Measurements from ENCODE around the gene DCHS2. TPM values are rescaled to one million over a fixed set of nuclear protein-coding genes. Genes with fewer than 3 reads are reported as not detected.

Gene DCHS2
- total RNA-seq, 4 donors from 2014 or later = 0.27 to 0.84 (median 0.38) TPM

DNA sequence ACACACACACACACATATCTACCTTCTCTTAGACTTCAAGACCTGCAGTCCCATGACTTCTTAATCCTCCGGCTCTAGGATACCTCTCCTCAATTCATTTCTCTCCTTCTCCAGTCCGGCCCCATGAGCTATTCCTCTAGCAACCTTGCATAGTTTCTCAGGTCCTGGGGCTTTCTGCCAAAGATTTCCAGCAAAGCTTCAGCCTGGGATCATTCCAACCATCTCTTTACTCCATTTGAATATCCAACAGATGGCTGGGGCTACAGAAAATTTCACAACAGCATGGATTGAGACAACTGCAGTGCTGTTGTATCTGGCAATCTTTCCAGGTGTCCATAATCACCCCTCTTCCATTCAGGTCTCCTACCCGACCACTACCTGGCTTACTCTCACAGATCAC, 184.1 kb downstream of the DCHS2 start:
- DNase-seq (ENCODE audit: low spot score in 2 of 2) = no peak
- TF ChIP-seq POLR2A (IDR thresholded peaks at IDR 0.05) = no peak
- TF ChIP-seq, protein P1, sequence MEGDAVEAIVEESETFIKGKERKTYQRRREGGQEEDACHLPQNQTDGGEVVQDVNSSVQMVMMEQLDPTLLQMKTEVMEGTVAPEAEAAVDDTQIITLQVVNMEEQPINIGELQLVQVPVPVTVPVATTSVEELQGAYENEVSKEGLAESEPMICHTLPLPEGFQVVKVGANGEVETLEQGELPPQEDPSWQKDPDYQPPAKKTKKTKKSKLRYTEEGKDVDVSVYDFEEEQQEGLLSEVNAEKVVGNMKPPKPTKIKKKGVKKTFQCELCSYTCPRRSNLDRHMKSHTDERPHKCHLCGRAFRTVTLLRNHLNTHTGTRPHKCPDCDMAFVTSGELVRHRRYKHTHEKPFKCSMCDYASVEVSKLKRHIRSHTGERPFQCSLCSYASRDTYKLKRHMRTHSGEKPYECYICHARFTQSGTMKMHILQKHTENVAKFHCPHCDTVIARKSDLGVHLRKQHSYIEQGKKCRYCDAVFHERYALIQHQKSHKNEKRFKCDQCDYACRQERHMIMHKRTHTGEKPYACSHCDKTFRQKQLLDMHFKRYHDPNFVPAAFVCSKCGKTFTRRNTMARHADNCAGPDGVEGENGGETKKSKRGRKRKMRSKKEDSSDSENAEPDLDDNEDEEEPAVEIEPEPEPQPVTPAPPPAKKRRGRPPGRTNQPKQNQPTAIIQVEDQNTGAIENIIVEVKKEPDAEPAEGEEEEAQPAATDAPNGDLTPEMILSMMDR (IDR thresholded peaks at IDR 0.05) = no peak
- intact Hi-C loops (cut with DNase I; ENCODE audit: low total_unique reads) = no loop called here
- H3K4me3 ChIP-seq (ENCODE audit: low read depth, poor library complexity, severe bottlenecking) = no peak overlapping the region
- 81 to 91% methylated on average over 3 of the region's 3 CpGs for WGBS, 2 donors

DNA sequence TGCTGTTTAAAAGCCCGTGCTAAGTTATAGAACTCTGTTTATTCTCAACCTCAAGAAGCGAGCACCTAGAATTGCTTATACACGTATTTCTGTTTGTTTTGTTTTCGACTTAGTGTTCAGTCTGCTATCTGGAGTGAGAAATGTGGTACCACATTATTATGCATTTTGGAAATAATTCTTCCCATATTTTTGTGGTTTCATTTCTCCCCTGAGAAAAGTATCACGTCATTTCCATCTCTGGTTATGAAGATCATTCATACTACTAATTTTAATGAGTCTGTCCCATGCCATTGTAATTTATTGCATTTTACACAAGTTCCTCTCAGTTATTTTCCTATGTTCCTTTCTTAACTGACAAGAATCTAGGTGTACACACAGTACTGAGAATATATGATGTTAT, 186.0 kb downstream of the DCHS2 start:
- no peak overlapping the region for H3K4me3 ChIP-seq (ENCODE audit: low read depth, poor library complexity, severe bottlenecking)
- intact Hi-C loops (cut with DNase I; ENCODE audit: low total_unique reads) = no loop called here
- no peak for DNase-seq (ENCODE audit: low spot score in 2 of 2)
- 52 to 55% methylated on average over 5 of the region's 5 CpGs for WGBS, 2 donors
- TF ChIP-seq, protein P1 (IDR thresholded peaks at IDR 0.05) = no peak
- TF ChIP-seq POLR2A (IDR thresholded peaks at IDR 0.05) = no peak

DNA sequence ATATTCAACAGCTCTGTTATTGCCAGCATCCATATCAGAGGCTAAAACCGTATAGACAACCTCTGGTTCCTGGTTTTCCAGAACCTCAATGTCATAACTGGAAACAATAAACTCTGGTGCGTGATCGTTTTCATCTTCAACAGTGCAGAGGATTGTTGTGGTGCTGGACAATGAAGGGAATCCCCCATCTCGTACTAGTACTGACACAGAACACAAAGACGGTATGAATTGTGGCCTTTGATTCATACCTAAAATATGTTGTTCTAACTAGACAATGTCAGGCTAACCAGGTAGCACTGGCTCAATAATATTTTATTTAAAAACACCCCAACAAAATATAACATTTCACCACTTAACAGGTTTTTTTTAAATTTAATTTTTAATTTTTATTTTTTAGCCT, 186.9 kb downstream of the DCHS2 start:
- no peak overlapping the region for H3K4me3 ChIP-seq (ENCODE audit: low read depth, poor library complexity, severe bottlenecking)
- WGBS, 2 donors = 80 to 83% methylated on average over 5 of the region's 5 CpGs
- TF ChIP-seq POLR2A (IDR thresholded peaks at IDR 0.05) = no peak
- TF ChIP-seq, protein P1 (IDR thresholded peaks at IDR 0.05) = no peak
- no peak for DNase-seq (ENCODE audit: low spot score in 2 of 2)
- intact Hi-C loops (cut with DNase I; ENCODE audit: low total_unique reads) = no loop called here

DNA sequence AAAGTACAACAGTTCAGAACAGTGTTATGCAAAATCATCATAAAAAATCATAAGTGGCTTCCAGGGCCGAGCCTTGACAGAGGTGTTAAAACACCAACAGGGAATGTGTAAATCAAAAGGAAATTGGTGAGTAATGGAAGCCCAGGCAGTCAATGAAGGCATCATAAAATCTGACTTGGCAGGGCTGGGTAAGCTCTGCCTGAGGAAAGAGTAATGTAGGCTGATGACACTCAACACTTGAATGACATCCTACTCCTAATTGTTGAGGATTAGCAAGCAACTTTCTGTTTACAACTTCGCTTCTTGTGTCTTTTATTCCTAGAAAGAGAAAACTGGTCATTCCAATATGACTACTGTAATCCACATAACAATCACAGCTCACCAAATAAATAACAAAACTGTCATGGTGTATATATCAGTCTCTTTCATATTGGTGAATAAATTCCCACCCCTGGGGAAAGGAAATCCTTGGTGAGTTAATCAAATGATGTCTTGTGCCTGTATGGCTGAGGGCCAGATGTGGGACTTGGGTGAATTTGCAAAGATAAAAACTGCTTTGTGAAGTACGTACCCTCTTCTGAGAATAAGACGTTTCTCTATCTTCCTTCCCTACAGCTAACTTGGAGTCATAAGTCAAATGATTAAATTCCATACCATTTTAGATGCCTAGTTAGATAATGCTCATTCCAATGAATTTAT, 196.8 kb downstream of the DCHS2 start:
- WGBS, 2 donors = 49 to 61% methylated on average over 4 of the region's 4 CpGs
- intact Hi-C loops (cut with DNase I; ENCODE audit: low total_unique reads) = no loop called here

DNA sequence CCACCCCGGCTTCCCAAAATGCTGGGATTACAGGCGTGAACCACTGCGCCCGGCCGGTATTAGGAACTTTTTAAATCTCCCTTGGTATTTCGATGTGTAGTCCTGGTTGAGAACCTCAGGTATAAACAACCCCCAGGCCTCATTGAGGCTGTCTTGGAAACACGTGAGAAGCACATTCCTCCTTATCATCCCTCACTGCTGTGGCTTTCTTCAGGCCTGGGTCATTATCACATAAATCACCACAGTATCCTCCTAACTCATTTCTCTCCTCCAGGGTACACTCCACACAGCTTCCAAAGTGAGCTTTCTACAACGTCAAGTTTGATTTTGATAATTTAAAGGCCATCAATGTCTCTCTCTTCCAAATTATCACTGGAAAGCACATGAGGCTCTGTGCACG, 198.2 kb downstream of the DCHS2 start:
- intact Hi-C loops (cut with DNase I; ENCODE audit: low total_unique reads) = no loop called here
- no peak overlapping the region for H3K4me3 ChIP-seq (ENCODE audit: low read depth, poor library complexity, severe bottlenecking)
- DNase-seq (ENCODE audit: low spot score in 2 of 2) = no peak
- TF ChIP-seq, protein P1 (IDR thresholded peaks at IDR 0.05) = no peak
- TF ChIP-seq POLR2A (IDR thresholded peaks at IDR 0.05) = no peak
- 81 to 82% methylated on average over 9 of the region's 9 CpGs for WGBS, 2 donors

More for the DNA sequence above, 196.8 kb downstream of the DCHS2 start:
- no peak overlapping the region for H3K4me3 ChIP-seq (ENCODE audit: low read depth, poor library complexity, severe bottlenecking)
- TF ChIP-seq, protein P1 (IDR thresholded peaks at IDR 0.05) = no peak
- no peak for TF ChIP-seq POLR2A (IDR thresholded peaks at IDR 0.05)
- DNase-seq (ENCODE audit: low spot score in 2 of 2) = no peak

DNA sequence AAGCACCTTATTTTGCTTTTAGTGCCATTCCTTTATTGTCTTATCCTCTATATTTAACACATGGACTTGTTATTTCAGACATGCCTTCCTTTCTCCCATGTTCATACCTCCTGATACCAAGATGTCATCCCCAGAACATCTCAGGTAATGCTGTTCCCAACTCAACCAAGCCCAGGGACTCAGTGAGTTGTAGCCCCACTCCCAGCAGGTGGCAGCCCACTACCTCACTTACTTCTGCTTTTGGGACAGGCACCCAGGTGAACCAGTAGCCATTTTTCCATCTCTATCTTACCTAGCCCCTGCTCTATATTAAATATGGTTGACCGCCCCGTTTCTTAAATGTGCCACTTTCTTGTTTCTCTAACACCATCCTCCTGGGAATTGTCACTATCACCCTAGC, 199.0 kb downstream of the DCHS2 start:
- H3K4me3 ChIP-seq (ENCODE audit: low read depth, poor library complexity, severe bottlenecking) = no peak overlapping the region
- 90 to 98% methylated on average over 2 of the region's 2 CpGs for WGBS, 2 donors
- intact Hi-C loops (cut with DNase I; ENCODE audit: low total_unique reads) = no loop called here
- no peak for DNase-seq (ENCODE audit: low spot score in 2 of 2)
- TF ChIP-seq, protein P1 (IDR thresholded peaks at IDR 0.05) = no peak
- no peak for TF ChIP-seq POLR2A (IDR thresholded peaks at IDR 0.05)
